Transverse colon (tissue), 4 donors: ENCODE results near the gene PPFIA3. TPM values are rescaled to one million over a fixed set of nuclear protein-coding genes. Genes with fewer than 3 reads are reported as not detected.

Experiments
- DNase-seq: peaks from one replicate; pipeline ENCODE4 v3.0.0-alpha.2; 2019
- H3K27ac ChIP-seq, 4 donors: fragments of 200-600 bp; sonication (generic); 2 replicates each; pipeline ENCODE4 v1.5.1; 2016 to 2018; ENCODE audit warnings: inconsistent platforms in 4 of 4
- H3K27me3 ChIP-seq: fragments of 200-600 bp; sonication (generic); 2 replicates; pipeline ENCODE4 v1.5.1; 2017; ENCODE audit warnings: inconsistent platforms
- H3K36me3 ChIP-seq, 4 donors: fragments of 200-600 bp; sonication (generic); 2 replicates each; pipeline ENCODE4 v1.5.1; 2017 to 2019; ENCODE audit warnings: inconsistent platforms in 4 of 4
- H3K4me1 ChIP-seq, 4 donors: fragments of 200-600 bp; sonication (generic); 2 replicates each; pipeline ENCODE4 v1.5.1; 2017 to 2020; ENCODE audit warnings: inconsistent platforms in 4 of 4
- H3K4me3 ChIP-seq, 4 donors: fragments of 200-600 bp; sonication (generic); 1 replicate in 1 of 4; 2 replicates in 3 of 4; pipeline versions ENCODE4 v1.5.1 to v1.6.1; 2017 to 2019; ENCODE audit warnings: inconsistent platforms in 4 of 4
- H3K9me3 ChIP-seq, 2 donors: fragments of 200-600 bp; sonication (generic); 2 replicates each; pipeline ENCODE4 v1.5.1; 2017 to 2019; ENCODE audit warnings: inconsistent platforms in 2 of 2
- CTCF ChIP-seq, 5 experiments: fragments of 200-600 bp in 3 of 5; fragments of 450-650 bp in 2 of 5; sonication (generic) in 3 of 5; IDR thresholded peaks; 1 replicate in 2 of 5; 2 replicates in 3 of 5; pipeline ENCODE4 v1.5.1; 2016 to 2017; ENCODE audit warnings: antibody characterized with exemption in 5 of 5, inconsistent platforms in 3 of 5, mild to moderate bottlenecking in 2 of 5, moderate library complexity in 1 of 5
- EP300 ChIP-seq: sonication (generic); formaldehyde crosslinking; IDR thresholded peaks from one replicate; pipeline ENCODE4 v1.6.1; 2017; ENCODE audit warnings: antibody characterized with exemption, low read depth
- POLR2A ChIP-seq: fragments of 450-650 bp; IDR thresholded peaks from one replicate; pipeline ENCODE4 v1.6.1; 2016; ENCODE audit warnings: antibody characterized with exemption, mild to moderate bottlenecking, moderate library complexity
- POLR2AphosphoS5 ChIP-seq, 3 donors: sonication (generic); formaldehyde crosslinking; IDR thresholded peaks; one replicate each; pipeline ENCODE4 v1.6.1; 2016; ENCODE audit warnings: antibody characterized with exemption in 3 of 3
- WGBS, 2 donors: methylation state at CpG; one replicate each; pipeline ENCODE4 v1.1.5; 2018; ENCODE audit warnings: low coverage in 1 of 2; 5-methylcytosine and 5-hydroxymethylcytosine counted together
- in situ Hi-C, 4 donors: fragments of 200-750 bp; cut with MboI; loops; one replicate each; pipeline versions ENCODE4 v1.15.0 to v1.15.1; 2017; ENCODE audit warnings: low sequenced_read_pairs in 3 of 4, low pct_ligation_motif_present in 1 of 4, low pct_unique_long_range_greater_than_20kb in 1 of 4
- intact Hi-C: fragments of 100-400 bp; cut with DNase I; formaldehyde crosslinking; loops from one replicate; pipeline ENCODE4 v1.15.1; 2023; ENCODE audit warnings: low total_unique reads
- total RNA-seq, 4 donors: library from RNA; depleted of rRNA; stranded (reverse); fragments of >200 nt; gene quantifications; one replicate each; pipeline ENCODE4 v1.1.0, GENCODE V29; 2016

The PPFIA3 gene
- total RNA-seq, 4 donors from 2014 or later: 18.6 to 106 (median 19.9) TPM

GRCh38 chr19:49190781-49191180 is 71.4 kb downstream of the PPFIA3 start:
- in situ Hi-C loops (no loop called here), intact Hi-C loops (no loop called here)
- Histone ChIP-seq H3K27me3 (no peaks in the 10 kb centered on the region), H3K36me3 (peaks cover 0 to 63% (median 27%) of the 10 kb centered on the region in 4 donors), H3K9me3 (no peaks in the 10 kb centered on the region), H3K4me3 (no peak overlapping the region), H3K4me1 (peaks cover 0 to 35% (median 12%) of the 10 kb centered on the region in 4 donors), H3K27ac (no peak overlapping the region)
- no peak for DNase-seq
- no peak for TF ChIP-seq POLR2A
- TF ChIP-seq CTCF (IDR thresholded peaks at IDR 0.05): no peak
- no peak for TF ChIP-seq EP300
- WGBS, 2 donors: 81 to 87% methylated on average over 3 of the region's 3 CpGs

GRCh38 chr19:49193822-49194394 is 74.6 kb downstream of the PPFIA3 start:
- in situ Hi-C loops: no loop called here
- Histone ChIP-seq H3K27ac (peak overlapping the region in 3 of 4 donors; percentile 35 to 84 (median 51)), H3K4me3 (no peak overlapping the region), H3K4me1 (peaks cover 5 to 54% (median 34%) of the 10 kb centered on the region in 4 donors), H3K9me3 (no peaks in the 10 kb centered on the region), H3K36me3 (peaks cover 0 to 38% (median 17%) of the 10 kb centered on the region in 4 donors), H3K27me3 (no peaks in the 10 kb centered on the region)
- TF ChIP-seq EP300: no peak
- no peak for TF ChIP-seq POLR2AphosphoS5 (IDR thresholded peaks at IDR 0.05)
- peak; percentile 14 for TF ChIP-seq POLR2A
- TF ChIP-seq CTCF (IDR thresholded peaks at IDR 0.05): no peak
- 92% methylated on average over 5 to 6 of the region's 6 CpGs for WGBS, 2 donors
- intact Hi-C loops: no loop called here
- no peak for DNase-seq

GRCh38 chr19:49194408-49194807 is 75.1 kb downstream of the PPFIA3 start:
- Histone ChIP-seq H3K27ac (peak overlapping the region; percentile 35 to 84 (median 43)), H3K4me3 (no peak overlapping the region), H3K9me3 (no peaks in the 10 kb centered on the region), H3K36me3 (peaks cover 0 to 33% (median 15%) of the 10 kb centered on the region in 4 donors), H3K4me1 (peaks cover 5 to 56% (median 39%) of the 10 kb centered on the region in 4 donors), H3K27me3 (no peaks in the 10 kb centered on the region)
- no peak for DNase-seq
- in situ Hi-C loops: no loop called here
- WGBS, 2 donors: 83 to 90% methylated on average over 4 of the region's 4 CpGs
- intact Hi-C loops: no loop called here
- TF ChIP-seq EP300 (no peak), CTCF (IDR thresholded peaks at IDR 0.05) (no peak), POLR2A (no peak), POLR2AphosphoS5 (IDR thresholded peaks at IDR 0.05) (no peak)

GRCh38 chr19:49196527-49197240 is 77.3 kb downstream of the PPFIA3 start:
- H3K27me3 ChIP-seq: no peaks in the 10 kb centered on the region
- WGBS, 2 donors: 46% methylated on average over 6 to 26 of the region's 40 CpGs
- H3K36me3 ChIP-seq: peaks cover 0 to 12% (median 5%) of the 10 kb centered on the region in 4 donors
- intact Hi-C loops: no loop called here
- TF ChIP-seq POLR2A (no peak), CTCF (IDR thresholded peaks at IDR 0.05) (no peak), POLR2AphosphoS5 (IDR thresholded peaks at IDR 0.05) (peak in 2 of 3 donors; percentile 3 to 6), EP300 (no peak)
- no peak overlapping the region for H3K4me3 ChIP-seq
- H3K9me3 ChIP-seq: no peaks in the 10 kb centered on the region
- in situ Hi-C loops: no loop called here
- peaks cover 9 to 73% (median 48%) of the 10 kb centered on the region in 4 donors for H3K4me1 ChIP-seq
- peak overlapping the region; percentile 72 to 84 (median 82) for H3K27ac ChIP-seq
- DNase-seq: peak; percentile 59
